GM12878 (cell line): ENCODE measurements around the gene ANKRD28. TPM values are rescaled to one million over a fixed set of nuclear protein-coding genes. Genes with fewer than 3 reads are reported as not detected.

Experiments used
- ATAC-seq: fragments of 200-7000 bp; cut with Tn5 transposase; 3 replicates; pipeline ENCODE4 v1.9.1; 2020; ENCODE audit warnings: mild to moderate bottlenecking, moderate library complexity
- BruUV-seq: library from RNA; stranded (reverse); fragments of 400-500 nt; replicated peaks from 2 replicates; lab custom pipeline; 2021; lab: Mats Ljungman, UMichigan
- CTCF ChIA-PET: fragments of 300-600 bp; sonication (Branson Sonifier 250); formaldehyde crosslinking; extraction: SDS; loops from one replicate; lab custom pipeline; 2021; ENCODE audit warnings: inconsistent platforms; lab: Yijun Ruan, JAX
- POLR2A ChIA-PET: fragments of 350-600 bp; formaldehyde crosslinking; extraction: SDS; loops from one replicate; lab custom pipeline; 2021; ENCODE audit warnings: inconsistent platforms; lab: Charles Lee
- RAD21 ChIA-PET: fragments of 300-600 bp; sonication (Branson Sonifier 250); formaldehyde crosslinking; loops from one replicate; lab custom pipeline; 2023; ENCODE audit warnings: antibody characterized with exemption; ENCODE audit not compliant: unreplicated experiment; lab: Charles Lee
- SMC1A ChIA-PET: fragments of 300-600 bp; sonication (Branson Sonifier 250); formaldehyde crosslinking; loops from one replicate; lab custom pipeline; 2023; ENCODE audit not compliant: unreplicated experiment, uncharacterized antibody; lab: Charles Lee
- DNase-seq: peaks from one replicate; pipeline ENCODE4 v3.0.0-alpha.2; 2011; ENCODE audit warnings: low read depth, low spot score
- FAIRE-seq: peaks from 3 replicates; lab custom pipeline; 2011; peaks lifted over from hg19 to GRCh38; lab: Jason Lieb, UNC
- H2AFZ ChIP-seq: 2 replicates; pipeline ENCODE4 v1.6.0; 2011; ENCODE audit warnings: low read depth, low read length, control low read depth; ENCODE audit not compliant: control insufficient read depth
- H3K27ac ChIP-seq: 2 replicates; pipeline ENCODE4 v1.5.1; 2011; ENCODE audit warnings: control low read depth; ENCODE audit not compliant: control insufficient read depth, insufficient read depth
- H3K27me3 ChIP-seq, 2 experiments: replicated peaks in 1 of 2; 2 replicates each; pipeline versions ENCODE4 v1.6.0 to v1.6.1; 2011; ENCODE audit warnings: low read length in 1 of 2; ENCODE audit not compliant: control insufficient read depth in 2 of 2, insufficient read depth in 2 of 2
- H3K36me3 ChIP-seq, 2 experiments: 2 replicates each; pipeline ENCODE4 v1.5.1; 2011; ENCODE audit warnings: low read length in 1 of 2; ENCODE audit not compliant: control insufficient read depth in 2 of 2, insufficient read depth in 2 of 2
- H3K4me1 ChIP-seq: 2 replicates; pipeline ENCODE4 v1.6.1; 2011; ENCODE audit warnings: mild to moderate bottlenecking, low read length, moderate library complexity, mixed read lengths; ENCODE audit not compliant: control insufficient read depth, insufficient read depth
- H3K4me2 ChIP-seq: 2 replicates; pipeline ENCODE4 v1.6.0; 2011; ENCODE audit warnings: control low read depth; ENCODE audit not compliant: control insufficient read depth, insufficient read depth
- H3K4me3 ChIP-seq: fragments of 200-600 bp; sonication (generic); 2 replicates; pipeline ENCODE4 v1.5.1; 2016
- H3K79me2 ChIP-seq: 2 replicates; pipeline ENCODE4 v1.6.0; 2011; ENCODE audit warnings: low read length; ENCODE audit not compliant: control insufficient read depth, insufficient read depth
- H3K9ac ChIP-seq: 2 replicates; pipeline ENCODE4 v1.8.0; 2011; ENCODE audit warnings: low read length, control low read depth, mixed read lengths; ENCODE audit not compliant: control insufficient read depth, insufficient read depth
- H3K9me3 ChIP-seq: replicated peaks from 3 replicates; pipeline ENCODE4 v1.5.1; 2011; ENCODE audit warnings: mild to moderate bottlenecking, low read length; ENCODE audit not compliant: control insufficient read depth, insufficient read depth
- H4K20me1 ChIP-seq: 2 replicates; pipeline ENCODE4 v1.6.0; 2011; ENCODE audit not compliant: control insufficient read depth, insufficient read depth
- ASH2L ChIP-seq: fragments of 300-600, 200-600 bp; sonication (generic); IDR thresholded peaks from 2 replicates; pipeline ENCODE4 v1.6.1; 2017; ENCODE audit warnings: low read depth, mild to moderate bottlenecking, borderline replicate concordance
- BCL11A ChIP-seq: IDR thresholded peaks from 2 replicates; pipeline ENCODE4 v1.6.1; 2011; ENCODE audit warnings: low read depth, low read length
- GATAD2B ChIP-seq: fragments of 450-650 bp; conservative IDR thresholded peaks from 2 replicates; pipeline ENCODE4 v1.6.1; 2017; ENCODE audit warnings: low read depth, mild to moderate bottlenecking, moderate library complexity
- IRF4 ChIP-seq: IDR thresholded peaks from 2 replicates; pipeline ENCODE4 v1.6.1; 2011; ENCODE audit warnings: low read depth, low read length
- KDM1A ChIP-seq: fragments of 200-600 bp; sonication (generic); IDR thresholded peaks from 2 replicates; pipeline ENCODE4 v1.6.1; 2016; ENCODE audit warnings: borderline replicate concordance
- MEF2B ChIP-seq: fragments of 450-650 bp; IDR thresholded peaks from 2 replicates; pipeline ENCODE4 v1.6.1; 2018; ENCODE audit warnings: mild to moderate bottlenecking, moderate library complexity; ENCODE audit not compliant: partially characterized antibody, poor library complexity, severe bottlenecking
- NRF1 ChIP-seq: conservative IDR thresholded peaks from 2 replicates; pipeline ENCODE4 v1.6.1; 2011; ENCODE audit warnings: mild to moderate bottlenecking, low read depth, low read length, improper control_type of control experiment
- PAX5 ChIP-seq: IDR thresholded peaks from 2 replicates; pipeline ENCODE4 v1.6.1; 2011; ENCODE audit warnings: low read depth, low read length, borderline replicate concordance
- POU2F2 ChIP-seq: IDR thresholded peaks from 3 replicates; pipeline ENCODE4 v1.6.1; 2011; ENCODE audit warnings: low read depth, mild to moderate bottlenecking, low read length, borderline replicate concordance
- RELA ChIP-seq: fragments of 450-650 bp; IDR thresholded peaks from 2 replicates; pipeline ENCODE4 v1.8.0; 2014; ENCODE audit warnings: borderline replicate concordance; ENCODE audit not compliant: partially characterized antibody
- SMC3 ChIP-seq: IDR thresholded peaks from 2 replicates; pipeline ENCODE4 v1.6.1; 2011; ENCODE audit warnings: low read length, improper control_type of control experiment, borderline replicate concordance
- STAT3 ChIP-seq: IDR thresholded peaks from 2 replicates; pipeline ENCODE4 v1.6.1; 2011; ENCODE audit warnings: low read depth, low read length, improper control_type of control experiment
- TCF3 ChIP-seq: IDR thresholded peaks from 2 replicates; pipeline ENCODE4 v1.6.1; 2012; ENCODE audit warnings: low read depth, mild to moderate bottlenecking, low read length, borderline replicate concordance; ENCODE audit not compliant: insufficient read depth
- ZNF274 ChIP-seq: IDR thresholded peaks from one replicate; pipeline ENCODE4 v1.8.0; 2011; ENCODE audit not compliant: insufficient read length, insufficient read depth
- ZZZ3 ChIP-seq: IDR thresholded peaks from 2 replicates; pipeline ENCODE4 v1.6.1; 2011; ENCODE audit warnings: low read depth; ENCODE audit not compliant: control insufficient read depth, insufficient read length
- WGBS: methylation state at CpG from one replicate; pipeline ENCODE4 v1.1.6; 2016; ENCODE audit warnings: low lambda C conversion rate; ENCODE audit not compliant: insufficient replicate concordance, insufficient coverage; ENCODE audit errors: missing lambda C conversion rate; 5-methylcytosine and 5-hydroxymethylcytosine counted together
- in situ Hi-C: fragments of 300-500 bp; cut with MboI; formaldehyde crosslinking; loops from 9 replicates; pipeline ENCODE4 v1.14.3; 2018; ENCODE audit warnings: mixed read lengths
- intact Hi-C: fragments of 100-400 bp; cut with micrococcal nuclease; formaldehyde crosslinking; loops from one replicate; pipeline ENCODE4 v1.14.2; 2022; ENCODE audit not compliant: unreplicated experiment
- polyA plus RNA-seq, 11 experiments: library from polyadenylated mRNA; depleted of rRNA in 4 of 11; unstranded in 6 of 11; stranded (reverse) in 5 of 11; fragments of >200 nt; fragmentation: Nextera tagmentation in 4 of 11; fragmentation: Illumina TruSeq in 1 of 11; extraction: Ambion mirVana in 4 of 11; extraction: Trizol in 1 of 11; gene quantifications; 1 replicate in 1 of 11; 2 replicates in 10 of 11; pipeline versions ENCODE4 v1.2.1 to v1.2.3, GENCODE V29; 2011 to 2016; ENCODE audit warnings: inconsistent platforms in 2 of 11, missing spikeins in 2 of 11, low read depth in 1 of 11
- total RNA-seq, 4 experiments: library from RNA; depleted of rRNA in 3 of 4; stranded (reverse); fragments of >200 nt in 3 of 4; fragmentation: Illumina TruSeq in 1 of 4; extraction: Trizol in 1 of 4; gene quantifications; 2 replicates each; pipeline versions ENCODE4 v1.2.1 to v1.2.3, GENCODE V29; 2013 to 2021
- TF ChIP-seq, protein P1 (sequence below): IDR thresholded peaks from 2 replicates; pipeline ENCODE4 v1.6.1; 2012; ENCODE audit warnings: improper control_type of control experiment, low read depth, low read length; ENCODE audit not compliant: insufficient replicate concordance
- TF ChIP-seq, protein P2 (sequence below): fragments of 450-650 bp; IDR thresholded peaks from 2 replicates; pipeline ENCODE4 v1.6.1; 2016; ENCODE audit warnings: mild to moderate bottlenecking

The ANKRD28 gene
- total and polyA plus RNA-seq, 10 of the 15 experiments (the other 5 are each of a cell fraction or from before 2014, with no cell fraction given), result 11.2 to 105 (median 38.3) TPM

DNA sequence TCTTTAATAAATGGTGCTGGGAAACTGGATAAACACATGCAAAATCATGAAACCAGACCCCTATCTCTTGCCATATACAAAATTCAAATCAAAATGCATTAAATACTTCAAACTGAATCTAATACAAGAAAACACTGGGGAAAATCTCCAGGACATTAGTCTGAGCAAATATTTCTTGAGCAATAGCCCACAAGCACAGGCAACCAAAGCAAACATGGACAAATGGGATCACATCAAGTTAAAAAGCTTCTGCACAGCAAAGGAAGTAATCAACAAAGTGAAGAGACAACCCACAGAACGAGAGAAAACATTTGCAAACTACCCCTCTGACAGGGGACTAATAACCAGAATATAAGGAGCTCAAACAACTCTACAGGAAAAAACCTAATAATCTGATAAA is 6.3 kb downstream of the ANKRD28 start (continued):
- TF ChIP-seq, protein P1, sequence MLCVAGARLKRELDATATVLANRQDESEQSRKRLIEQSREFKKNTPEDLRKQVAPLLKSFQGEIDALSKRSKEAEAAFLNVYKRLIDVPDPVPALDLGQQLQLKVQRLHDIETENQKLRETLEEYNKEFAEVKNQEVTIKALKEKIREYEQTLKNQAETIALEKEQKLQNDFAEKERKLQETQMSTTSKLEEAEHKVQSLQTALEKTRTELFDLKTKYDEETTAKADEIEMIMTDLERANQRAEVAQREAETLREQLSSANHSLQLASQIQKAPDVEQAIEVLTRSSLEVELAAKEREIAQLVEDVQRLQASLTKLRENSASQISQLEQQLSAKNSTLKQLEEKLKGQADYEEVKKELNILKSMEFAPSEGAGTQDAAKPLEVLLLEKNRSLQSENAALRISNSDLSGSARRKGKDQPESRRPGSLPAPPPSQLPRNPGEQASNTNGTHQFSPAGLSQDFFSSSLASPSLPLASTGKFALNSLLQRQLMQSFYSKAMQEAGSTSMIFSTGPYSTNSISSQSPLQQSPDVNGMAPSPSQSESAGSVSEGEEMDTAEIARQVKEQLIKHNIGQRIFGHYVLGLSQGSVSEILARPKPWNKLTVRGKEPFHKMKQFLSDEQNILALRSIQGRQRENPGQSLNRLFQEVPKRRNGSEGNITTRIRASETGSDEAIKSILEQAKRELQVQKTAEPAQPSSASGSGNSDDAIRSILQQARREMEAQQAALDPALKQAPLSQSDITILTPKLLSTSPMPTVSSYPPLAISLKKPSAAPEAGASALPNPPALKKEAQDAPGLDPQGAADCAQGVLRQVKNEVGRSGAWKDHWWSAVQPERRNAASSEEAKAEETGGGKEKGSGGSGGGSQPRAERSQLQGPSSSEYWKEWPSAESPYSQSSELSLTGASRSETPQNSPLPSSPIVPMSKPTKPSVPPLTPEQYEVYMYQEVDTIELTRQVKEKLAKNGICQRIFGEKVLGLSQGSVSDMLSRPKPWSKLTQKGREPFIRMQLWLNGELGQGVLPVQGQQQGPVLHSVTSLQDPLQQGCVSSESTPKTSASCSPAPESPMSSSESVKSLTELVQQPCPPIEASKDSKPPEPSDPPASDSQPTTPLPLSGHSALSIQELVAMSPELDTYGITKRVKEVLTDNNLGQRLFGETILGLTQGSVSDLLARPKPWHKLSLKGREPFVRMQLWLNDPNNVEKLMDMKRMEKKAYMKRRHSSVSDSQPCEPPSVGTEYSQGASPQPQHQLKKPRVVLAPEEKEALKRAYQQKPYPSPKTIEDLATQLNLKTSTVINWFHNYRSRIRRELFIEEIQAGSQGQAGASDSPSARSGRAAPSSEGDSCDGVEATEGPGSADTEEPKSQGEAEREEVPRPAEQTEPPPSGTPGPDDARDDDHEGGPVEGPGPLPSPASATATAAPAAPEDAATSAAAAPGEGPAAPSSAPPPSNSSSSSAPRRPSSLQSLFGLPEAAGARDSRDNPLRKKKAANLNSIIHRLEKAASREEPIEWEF, result no peak
- TF ChIP-seq, all 136 proteins: peak for 0

DNA sequence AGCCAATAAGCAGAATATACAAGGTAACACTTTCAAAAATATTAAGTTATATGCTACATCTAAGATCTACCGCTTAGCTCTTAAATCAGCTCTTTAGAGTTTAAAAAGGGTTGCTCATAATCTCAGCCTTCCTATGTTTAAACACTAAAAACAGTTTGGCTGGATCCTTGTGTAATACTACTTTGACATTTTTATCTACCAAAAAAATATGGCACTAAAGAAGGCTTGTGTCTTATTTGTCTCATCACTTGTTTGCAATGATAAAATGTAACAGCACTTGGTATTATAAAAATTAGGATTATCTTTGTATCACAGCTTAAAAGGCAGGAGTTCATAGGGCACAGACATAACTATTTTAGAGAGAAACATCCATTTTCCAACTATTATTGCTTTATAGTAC is 9.8 kb downstream of the ANKRD28 start:
- H3K36me3 ChIP-seq, result peaks cover 0 to 13% of the 10 kb centered on the region in 2 experiments; a peak in 2 of 4 replicates
- H3K79me2 ChIP-seq, result peaks cover 80% of the 10 kb centered on the region
- ChIA-PET SMC1A (interaction anchor here (0.6 to 4.1 kb wide), 14 partner anchors 11 to 151 kb away, joined by 3 to 21 read pairs (median 4); no protein-coding TSS in a partner anchor), POLR2A (interaction anchor here (0.7 to 1.4 kb wide), 4 partner anchors 9 to 470 kb away, joined by 3 to 7 read pairs (median 4); no protein-coding TSS in a partner anchor), CTCF (interaction anchor here (1.1 to 3.6 kb wide), 4 partner anchors 11 to 157 kb away, joined by 3 to 16 read pairs (median 6); no protein-coding TSS in a partner anchor), RAD21 (interaction anchor here (0.6 to 2.9 kb wide), 6 partner anchors 9 to 157 kb away, joined by 3 to 13 read pairs (median 6); partner anchors contain the start of gene ANKRD28)
- DNase-seq (no peak), ATAC-seq (no peak), FAIRE-seq (no peak)
- in situ Hi-C loops, result no loop called here
- no TSS peak for BruUV-seq
- no peaks in the 10 kb centered on the region for H4K20me1 ChIP-seq
- WGBS, result 96% methylated on average over 1 of the region's 1 CpG
- H3K9ac ChIP-seq, result no peak overlapping the region
- H3K9me3 ChIP-seq, result peaks cover 13% of the 10 kb centered on the region; the same call in 2 of the 3 replicates
- H3K4me2 ChIP-seq, result no peak overlapping the region
- H3K27me3 ChIP-seq, result no peaks in the 10 kb centered on the region
- H3K4me3 ChIP-seq, result no peak overlapping the region
- intact Hi-C loops, result no loop called here
- no peak overlapping the region for H2AFZ ChIP-seq
- H3K4me1 ChIP-seq, result no peaks in the 10 kb centered on the region
- no peak overlapping the region for H3K27ac ChIP-seq
- TF ChIP-seq MEF2B (no peak), BCL11A (no peak), ASH2L (no peak), NRF1 (no peak), SMC3 (no peak), TCF3 (no peak), ZNF274 (no peak), STAT3 (no peak), IRF4 (no peak), GATAD2B (no peak), PAX5 (no peak), POU2F2 (no peak), KDM1A (no peak), ZZZ3 (no peak), RELA (no peak)
- TF ChIP-seq, protein P2, sequence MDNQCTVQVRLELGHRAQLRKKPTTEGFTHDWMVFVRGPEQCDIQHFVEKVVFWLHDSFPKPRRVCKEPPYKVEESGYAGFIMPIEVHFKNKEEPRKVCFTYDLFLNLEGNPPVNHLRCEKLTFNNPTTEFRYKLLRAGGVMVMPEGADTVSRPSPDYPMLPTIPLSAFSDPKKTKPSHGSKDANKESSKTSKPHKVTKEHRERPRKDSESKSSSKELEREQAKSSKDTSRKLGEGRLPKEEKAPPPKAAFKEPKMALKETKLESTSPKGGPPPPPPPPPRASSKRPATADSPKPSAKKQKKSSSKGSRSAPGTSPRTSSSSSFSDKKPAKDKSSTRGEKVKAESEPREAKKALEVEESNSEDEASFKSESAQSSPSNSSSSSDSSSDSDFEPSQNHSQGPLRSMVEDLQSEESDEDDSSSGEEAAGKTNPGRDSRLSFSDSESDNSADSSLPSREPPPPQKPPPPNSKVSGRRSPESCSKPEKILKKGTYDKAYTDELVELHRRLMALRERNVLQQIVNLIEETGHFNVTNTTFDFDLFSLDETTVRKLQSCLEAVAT, result no peak
